Measurements from ENCODE around the gene TRIM73.
"Not testable (repeated sequence)": the region's sequence is repeated elsewhere in the genome, so short reads cannot be mapped to it uniquely, and the experiment has no call there.

Gene TRIM73

DNA sequence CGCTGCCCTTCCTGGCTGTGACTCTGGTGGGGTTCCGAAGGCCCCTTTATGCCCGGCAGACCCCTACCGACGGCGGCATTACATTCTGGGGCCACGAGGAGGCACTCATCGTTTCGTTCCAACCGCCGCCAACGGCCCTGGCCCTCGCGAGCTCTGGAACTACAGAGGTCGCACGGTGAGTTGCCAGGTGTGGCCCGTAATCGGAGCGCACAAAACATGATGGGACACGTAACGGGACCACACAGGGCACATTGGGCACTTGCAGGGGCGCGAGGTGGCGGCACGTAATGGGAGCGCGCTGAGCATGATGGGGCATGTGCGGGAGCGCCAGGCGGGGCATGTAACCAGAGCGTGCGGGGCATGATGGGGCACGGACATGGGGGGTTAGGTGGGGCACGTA is at the start of gene TRIM73:
TSS of gene TRIM73 (plus strand) at position 301 of the 400 bp plus-strand sequence. CDS start 3,305 bp downstream, outside the sequence.
- not testable (repeated sequence) for DNase-seq

DNA sequence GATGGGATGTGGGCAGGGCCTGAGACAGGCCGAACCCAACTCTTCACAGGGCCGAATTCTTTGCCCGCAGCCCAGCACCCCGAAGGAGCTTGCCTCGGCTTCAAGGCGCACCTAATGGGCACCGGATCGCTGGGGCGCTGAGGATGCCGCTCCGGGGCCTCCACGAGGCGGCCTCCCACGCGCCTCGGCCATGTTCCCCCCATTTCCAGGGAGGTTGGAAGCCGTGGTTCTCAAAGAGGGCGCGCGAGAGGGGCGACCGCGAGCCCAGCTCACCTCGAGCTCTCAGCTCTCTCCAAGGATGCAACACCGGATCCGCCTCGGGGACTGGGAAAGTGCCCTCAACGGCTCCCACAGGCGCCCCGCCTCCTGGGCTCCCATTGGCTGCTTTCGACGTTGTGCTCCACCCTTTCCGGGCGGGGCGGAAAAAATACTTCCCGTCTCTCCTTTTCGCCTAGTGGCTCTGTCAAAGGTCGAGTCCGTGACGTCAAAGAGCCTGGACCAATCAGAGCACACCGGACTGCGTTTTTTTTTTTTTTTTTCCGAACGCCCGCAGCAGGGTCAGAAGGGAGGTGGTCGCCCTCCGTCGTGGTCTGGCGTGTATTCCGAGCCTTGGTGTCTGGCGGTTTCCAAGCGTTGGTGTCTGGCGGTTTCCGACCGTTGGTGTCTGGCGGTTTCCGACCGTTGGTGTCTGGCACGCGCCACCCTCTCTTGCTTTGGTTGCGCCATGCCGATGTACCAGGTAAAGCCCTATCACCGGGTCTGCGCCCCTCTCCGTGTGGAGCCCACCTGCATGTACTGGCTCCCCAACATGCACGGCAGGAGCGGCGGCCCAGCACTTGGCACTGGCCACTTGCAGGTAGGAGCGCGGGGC is 36.5 kb upstream of the TRIM73 start:
- DNase-seq: not testable (repeated sequence)

DNA sequence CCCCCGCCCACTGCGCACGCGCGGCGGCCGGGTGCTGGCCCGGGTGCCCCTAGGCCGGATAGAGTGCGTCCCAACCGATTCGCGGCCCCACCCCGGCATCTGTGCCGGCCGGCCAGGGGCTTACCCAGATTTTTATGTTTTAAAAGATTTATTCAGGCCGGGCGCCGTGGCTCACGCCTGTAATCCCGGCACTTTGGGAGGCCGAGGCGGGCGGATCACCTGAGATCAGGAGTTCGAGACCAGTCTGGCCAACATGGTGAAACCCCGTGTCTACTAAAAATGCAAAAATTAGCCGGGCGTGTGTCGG is 35.9 kb upstream of the TRIM73 start:
- DNase-seq: not testable (repeated sequence)

DNA sequence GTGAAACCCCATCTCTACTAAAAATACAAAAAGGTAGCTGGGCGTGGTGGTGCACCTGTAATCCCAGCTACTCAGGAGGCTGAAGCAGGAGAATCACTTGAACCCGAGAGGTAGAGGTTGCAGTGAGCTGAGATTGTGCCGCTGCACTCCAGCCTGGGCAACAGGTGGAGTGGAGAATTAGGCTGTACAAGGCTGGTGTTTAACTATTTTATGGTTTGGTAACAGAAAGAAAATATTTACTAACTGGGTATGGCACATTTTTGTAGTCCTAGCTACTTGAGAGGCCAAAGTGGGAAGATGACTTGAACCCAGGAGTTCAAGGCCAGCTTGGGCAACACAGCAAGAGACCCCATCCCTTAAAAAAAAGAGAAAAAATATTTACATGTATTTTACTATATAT is 31.4 kb upstream of the TRIM73 start:
- DNase-seq: not testable (repeated sequence)

DNA sequence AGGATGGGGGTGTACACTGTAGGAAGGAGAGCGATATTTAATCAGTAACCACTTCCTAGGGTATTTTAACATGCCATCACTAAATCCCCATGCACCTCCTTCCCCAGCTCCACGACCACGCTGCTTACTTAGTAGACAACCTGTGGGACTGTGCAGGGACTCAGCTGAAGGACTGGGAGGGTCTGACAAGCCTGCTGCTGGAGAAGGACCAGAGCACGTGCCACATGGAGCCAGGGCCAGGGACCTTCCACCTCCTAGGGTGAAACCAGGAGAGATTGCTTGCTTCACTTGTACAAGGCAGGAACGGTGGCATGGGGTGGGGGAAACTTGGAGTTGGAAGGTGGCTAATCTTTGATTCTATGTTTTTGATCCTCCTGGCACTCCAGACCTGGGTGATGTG is 28.8 kb upstream of the TRIM73 start:
- DNase-seq: not testable (repeated sequence)

DNA sequence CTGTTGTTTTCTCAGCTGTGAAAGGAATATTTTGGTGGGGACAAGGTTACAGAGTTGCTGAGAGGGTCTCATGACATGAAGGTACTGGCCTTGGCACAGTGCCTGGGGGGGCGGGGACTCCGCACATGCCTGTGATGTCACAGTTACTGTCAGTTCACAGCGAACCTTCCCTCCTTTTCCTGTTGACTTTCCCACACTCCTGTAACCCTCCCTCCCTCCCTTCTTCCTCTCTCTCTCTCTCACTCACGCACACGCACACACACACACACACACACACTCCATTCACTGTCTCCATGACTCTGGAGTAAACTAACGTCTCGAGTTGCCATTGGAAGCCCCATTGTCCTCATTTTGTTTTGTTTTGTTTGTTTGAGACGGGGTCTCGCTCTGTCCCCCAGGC is 28.1 kb upstream of the TRIM73 start:
- not testable (repeated sequence) for DNase-seq

DNA sequence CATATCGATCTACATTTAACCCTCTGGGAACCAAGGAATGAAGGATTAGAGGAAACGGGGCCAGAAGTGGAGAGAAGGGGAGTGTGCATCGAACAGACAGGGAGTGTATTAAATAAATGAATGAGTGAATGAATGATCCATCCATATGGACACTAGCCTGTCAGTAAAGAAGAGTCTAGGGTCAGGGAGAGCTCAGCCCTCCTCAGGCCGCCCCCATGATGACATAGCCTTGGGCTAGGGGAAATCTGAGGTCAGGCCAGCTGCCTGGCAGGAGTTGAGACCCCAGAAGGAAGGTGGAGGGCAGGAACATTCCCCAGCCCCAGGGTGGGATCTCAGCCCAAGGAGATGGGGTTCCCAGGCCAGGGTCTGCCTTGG is 21.3 kb upstream of the TRIM73 start:
- DNase-seq: not testable (repeated sequence)

DNA sequence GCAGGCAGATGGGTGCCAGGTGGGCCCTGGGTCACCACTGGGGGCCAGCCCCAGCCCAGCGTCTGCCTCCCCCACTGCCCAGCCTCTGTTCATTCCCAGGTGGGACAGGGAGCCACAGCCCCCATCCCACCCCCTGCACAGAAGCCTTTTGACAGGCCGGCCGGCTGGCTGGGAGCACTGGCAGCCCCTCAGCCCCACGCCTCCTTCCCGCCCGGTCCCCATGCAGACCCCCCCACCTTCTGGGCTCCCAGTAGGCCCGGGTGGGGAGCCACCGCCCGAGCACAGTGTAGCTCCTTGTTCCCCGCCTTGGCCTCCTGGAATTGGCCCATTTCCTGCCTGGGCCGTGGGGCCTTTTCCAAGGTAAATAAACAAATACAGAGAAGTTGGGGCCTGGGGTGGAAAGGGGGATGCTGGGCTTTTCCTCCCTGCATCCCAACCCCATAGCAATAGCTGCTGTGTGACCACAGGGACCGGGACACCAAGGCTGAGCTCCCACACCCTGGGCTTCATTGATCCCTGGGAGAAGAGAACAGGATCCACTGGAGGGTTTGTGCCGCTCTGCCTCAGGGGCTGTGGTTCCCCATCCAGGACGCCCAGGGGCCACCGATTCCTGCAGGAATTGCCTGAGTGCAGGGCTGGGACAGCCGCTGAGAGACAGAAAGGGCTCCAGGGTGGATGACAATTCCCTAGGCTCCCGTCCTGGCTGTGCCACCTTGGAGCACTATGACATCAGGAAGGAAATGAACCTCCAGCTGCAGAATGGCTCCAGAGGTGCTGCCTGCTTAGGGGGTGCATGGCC is 20.7 kb upstream of the TRIM73 start:
- DNase-seq: not testable (repeated sequence)

DNA sequence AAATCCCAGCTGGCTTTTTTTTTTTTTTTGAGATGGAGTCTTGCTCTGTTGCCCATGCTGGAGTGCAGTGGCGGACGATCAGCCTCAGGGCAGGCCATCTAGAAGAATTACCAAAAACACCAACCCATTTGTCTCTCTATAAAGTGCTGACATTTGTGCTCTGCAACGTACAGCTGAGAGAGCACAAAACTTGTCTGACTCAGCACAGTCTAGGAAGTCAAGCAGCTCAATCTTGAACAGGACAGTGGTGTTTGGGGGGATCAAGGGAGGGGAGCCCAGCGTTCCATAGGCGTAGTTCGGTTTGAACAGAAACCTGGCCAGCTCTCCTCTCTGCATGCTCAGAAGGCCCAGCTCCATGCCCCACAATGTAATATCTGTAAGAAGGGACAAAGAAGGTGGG is 2.2 kb upstream of the TRIM73 start:
- DNase-seq: not testable (repeated sequence)

DNA sequence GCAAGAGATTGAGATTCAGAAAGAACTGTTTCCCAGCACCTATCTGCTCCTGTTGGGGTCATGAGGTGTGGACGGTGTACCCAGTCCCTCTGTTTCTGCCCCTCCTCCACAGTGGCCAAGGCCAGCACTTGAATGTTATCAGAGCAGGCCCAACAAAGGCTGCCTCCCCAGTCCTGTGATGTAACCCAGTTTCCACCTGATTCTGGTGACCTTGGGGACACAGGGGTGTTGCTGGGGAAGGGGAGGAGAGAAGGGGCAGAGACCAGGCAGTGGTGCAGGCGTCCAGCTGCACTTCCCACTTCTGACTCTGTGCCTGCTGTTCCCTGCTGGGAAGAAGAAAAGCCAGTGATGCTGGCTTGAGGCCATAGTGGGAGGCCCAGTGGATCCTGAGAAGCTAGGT is 2.4 kb downstream of the TRIM73 start:
- DNase-seq: not testable (repeated sequence)

DNA sequence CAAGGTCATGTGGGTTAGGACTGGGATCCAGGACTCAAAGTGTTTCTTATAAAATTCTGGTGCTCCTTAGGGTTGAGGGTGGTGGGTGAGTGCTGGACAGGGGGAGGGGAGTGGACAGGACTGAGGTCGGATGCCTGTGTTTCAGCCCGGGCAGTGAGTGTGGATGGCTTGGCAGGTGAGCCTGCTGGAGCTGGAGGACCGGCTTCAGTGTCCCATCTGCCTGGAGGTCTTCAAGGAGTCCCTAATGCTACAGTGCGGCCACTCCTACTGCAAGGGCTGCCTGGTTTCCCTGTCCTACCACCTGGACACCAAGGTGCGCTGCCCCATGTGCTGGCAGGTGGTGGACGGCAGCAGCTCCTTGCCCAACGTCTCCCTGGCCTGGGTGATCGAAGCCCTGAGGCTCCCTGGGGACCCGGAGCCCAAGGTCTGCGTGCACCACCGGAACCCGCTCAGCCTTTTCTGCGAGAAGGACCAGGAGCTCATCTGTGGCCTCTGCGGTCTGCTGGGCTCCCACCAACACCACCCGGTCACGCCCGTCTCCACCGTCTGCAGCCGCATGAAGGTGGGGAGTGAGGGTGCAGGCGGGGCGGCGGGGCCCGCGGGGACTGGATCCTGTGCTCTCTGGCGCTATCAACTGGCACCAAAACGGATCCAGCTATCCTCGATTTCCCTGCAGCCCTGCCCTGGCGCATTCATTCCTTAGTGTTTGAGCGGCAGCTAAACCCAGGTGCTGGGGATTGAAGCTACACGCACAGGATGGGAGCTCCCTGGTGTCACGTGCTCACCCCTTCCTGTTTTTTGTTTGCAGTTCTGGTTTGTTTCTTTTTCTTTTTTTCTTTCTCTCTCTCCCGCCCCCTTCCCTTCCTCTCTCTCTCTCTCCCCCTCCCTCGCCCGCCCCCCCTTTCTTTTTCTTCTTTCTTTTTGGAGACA is 3.6 kb downstream of the TRIM73 start:
- DNase-seq: not testable (repeated sequence)

DNA sequence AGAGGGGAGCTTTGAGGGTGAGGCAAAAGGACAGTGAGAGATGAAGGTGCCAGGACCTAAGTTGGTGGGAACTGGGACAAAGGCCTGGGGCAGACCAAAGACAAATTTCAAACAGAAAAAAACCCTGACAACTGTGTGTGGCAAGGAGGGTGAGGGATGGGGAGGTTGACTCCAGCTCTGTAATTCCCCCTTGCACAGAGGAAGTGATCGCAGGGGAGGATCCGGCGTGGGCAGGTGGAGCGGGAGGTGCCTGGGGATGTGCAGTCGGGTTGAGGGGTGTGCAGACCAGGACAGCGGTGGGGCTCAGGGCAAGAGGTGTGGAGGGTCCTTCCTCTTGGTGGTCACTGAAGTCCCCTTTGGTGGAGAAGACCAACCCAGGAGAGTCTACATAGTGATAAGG is 5.1 kb downstream of the TRIM73 start:
- DNase-seq: not testable (repeated sequence)

DNA sequence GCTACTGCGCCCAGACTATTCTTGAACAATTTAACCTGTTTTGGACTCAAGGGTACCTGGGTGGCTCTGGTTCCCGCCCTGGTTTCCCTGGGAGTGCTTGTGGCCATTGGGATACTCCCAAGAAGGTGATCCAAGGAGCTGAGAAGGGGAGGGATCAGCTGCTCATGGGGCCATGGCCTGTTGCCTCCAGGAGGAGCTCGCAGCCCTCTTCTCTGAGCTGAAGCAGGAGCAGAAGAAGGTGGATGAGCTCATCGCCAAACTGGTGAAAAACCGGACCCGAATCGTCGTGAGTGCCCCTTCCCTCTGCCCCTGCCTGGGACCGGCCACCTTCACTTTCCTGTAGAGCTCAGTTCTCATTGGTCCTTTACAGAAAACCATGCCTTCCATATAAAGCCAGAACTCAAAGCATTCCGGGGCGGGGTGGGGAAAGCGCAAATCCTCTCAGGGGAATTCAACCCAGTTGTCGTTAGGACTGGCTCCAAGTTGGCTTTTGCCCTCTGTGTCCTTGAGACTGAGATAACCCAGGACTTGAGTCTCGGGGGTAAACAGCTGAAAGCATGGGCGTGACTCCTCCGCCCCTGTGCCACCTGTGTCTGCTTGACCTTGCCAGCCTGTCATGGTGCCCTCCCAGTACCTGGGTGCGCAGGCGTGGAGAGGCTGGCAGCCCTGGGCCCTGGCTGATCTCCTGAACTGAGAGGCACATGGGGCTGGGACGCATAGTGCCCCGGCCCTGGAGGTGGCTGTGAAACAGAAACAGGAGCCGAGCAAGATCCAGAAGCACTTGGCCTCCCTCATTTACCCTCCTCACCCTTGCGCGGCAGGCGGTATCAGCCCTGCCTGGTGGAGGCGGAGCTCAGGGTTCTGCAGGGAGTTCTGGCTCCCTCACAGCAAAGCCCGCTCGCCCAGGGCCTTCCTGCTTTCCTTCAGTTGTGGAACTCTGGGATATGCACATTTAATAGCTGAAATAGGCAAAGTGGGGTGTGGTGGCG is 8.3 kb downstream of the TRIM73 start:
- not testable (repeated sequence) for DNase-seq

DNA sequence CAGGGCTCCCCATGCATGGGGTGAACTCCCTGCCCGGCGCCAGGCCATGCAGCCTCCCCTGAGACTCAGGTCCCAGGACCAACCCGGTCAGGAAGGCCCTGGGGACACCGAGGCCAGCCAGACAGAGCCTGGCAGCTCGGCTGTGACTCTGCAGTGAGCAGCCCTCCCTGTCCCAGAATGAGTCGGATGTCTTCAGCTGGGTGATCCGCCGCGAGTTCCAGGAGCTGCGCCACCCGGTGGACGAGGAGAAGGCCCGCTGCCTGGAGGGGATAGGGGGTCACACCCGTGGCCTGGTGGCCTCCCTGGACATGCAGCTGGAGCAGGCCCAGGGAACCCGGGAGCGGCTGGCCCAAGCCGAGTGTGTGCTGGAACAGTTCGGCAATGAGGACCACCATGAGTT is 9.2 kb downstream of the TRIM73 start:
- DNase-seq: not testable (repeated sequence)

DNA sequence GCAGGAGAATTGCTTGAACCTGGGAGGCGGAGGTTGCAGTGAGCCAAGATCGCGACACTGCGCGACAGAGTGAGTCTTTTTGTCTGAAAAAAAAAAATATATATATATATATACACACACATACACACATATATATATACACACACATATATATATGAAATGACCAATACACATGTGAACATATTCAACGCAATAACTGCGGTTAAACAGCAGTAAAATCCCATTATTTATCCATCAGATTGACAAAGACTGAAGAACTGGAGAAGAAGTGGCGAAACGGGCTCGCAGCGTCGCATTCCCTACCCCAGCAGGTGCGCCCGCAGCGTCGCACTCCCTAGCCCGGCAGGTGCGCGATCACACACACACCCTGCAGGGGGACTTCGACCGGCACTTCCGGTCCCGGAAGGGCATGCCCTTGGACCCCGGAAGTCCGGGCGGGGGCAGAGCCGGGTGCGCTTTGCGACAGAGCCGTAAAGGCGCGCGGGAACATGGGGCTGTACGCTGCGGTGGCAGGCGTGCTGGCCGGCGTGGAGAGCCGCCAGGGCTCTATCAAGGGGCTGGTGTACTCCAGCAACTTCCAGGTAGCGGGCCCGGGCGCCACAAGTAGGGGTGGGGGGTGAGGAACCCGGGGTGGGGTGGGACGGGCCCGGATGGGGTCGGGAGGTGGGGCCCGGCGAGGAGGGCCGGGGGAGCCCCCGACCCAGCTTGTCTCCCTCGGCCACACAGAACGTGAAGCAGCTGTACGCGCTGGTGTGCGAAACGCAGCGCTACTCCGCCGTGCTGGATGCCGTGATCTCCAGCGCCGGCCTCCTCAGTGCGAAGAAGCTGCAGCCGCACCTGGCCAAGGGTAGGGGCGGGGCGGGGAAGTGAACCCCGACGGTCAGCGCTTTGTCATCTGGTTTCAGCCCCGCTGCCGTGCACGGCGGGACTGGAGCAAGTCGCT is 14.7 kb downstream of the TRIM73 start:
- DNase-seq: not testable (repeated sequence)

DNA sequence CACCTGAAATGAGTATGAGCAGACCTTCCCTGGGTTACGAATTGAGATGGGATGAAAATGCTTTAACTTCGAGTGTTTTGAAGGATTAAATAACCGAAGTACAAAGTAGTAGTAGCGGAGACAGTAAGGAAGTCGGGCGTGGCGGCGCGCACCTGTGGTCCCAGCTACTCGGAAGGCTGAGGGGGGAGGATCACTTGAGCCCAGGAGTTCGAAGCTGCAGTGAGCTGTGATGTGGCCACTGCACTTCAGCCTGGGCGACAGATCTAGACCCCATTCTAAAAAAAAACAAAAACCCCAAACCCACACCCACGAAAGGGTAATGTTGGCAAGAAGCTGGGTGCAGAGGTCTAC is 15.4 kb downstream of the TRIM73 start:
- DNase-seq: not testable (repeated sequence)

DNA sequence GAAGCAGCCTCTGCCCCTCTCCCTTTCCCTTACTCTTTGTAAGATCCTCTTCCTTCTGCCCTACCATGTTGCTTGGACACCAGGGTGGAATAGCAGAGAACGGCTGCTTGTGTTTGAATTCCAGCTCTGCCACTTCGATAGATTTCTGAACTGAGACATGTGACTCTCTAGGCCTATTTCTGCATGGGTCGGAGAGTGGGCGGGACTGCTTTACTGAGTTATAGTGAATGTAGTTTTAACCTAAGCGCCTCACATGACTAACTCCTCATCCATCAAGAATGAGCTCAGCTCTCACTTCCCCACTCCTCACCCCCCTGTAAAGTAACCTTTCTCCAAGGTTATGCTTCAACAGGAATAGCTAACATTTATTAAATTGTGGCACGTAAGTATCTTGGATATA is 18.8 kb downstream of the TRIM73 start:
- not testable (repeated sequence) for DNase-seq

DNA sequence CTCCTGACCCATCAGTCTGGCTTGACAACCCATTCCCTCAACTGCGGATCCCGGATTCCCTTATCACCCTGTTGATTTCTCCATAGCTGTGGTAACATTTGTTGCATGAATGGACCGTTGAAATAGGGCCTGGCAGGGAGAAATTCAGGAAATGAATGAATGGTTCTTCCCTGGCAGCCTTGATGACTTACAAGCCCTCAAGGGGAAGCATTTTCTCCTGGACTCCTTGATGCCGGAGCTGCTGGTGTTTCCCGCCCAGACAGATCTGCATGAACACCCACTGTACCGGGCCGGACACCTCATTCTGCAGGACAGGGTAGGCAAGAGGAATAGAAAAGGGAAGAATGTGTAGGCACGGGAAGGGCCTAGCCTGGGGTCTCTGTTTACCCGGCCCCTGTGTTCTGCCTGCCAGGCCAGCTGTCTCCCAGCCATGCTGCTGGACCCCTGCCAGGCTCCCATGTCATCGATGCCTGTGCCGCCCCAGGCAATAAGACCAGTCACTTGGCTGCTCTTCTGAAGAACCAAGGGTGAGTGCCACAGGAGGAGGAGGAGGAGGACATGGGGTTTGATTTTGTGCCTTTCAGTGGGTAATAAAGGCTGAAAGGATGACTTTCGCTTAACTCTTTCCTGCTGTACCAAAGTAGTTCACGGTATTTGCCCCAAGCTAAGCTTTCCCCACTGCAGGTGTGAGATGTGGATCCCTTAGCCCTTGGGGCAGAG is 19.4 kb downstream of the TRIM73 start:
- DNase-seq: not testable (repeated sequence)

DNA sequence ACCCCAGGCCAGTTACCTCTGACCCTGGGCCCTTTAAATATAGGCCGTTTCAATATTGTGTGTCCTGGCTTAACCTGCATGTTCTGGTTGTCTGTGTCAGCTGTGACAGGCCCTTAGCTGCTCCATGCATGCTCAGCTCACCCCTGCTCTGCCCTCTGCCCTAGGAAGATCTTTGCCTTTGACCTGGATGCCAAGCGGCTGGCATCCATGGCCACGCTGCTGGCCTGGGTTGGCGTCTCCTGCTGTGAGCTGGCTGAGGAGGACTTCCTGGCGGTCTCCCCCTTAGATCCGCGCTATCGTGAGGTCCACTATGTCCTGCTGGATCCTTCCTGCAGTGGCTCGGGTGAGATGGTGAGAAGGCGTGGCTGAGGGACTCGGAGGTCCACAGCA is 20.0 kb downstream of the TRIM73 start:
- not testable (repeated sequence) for DNase-seq

Measured in NCI-H187 (cell line).